CD4-positive, alpha-beta T cell treated with Interleukin-1 beta for 1 hour (primary cell): ENCODE results near the gene UGT2B17.
"Not testable (repeated sequence)": the region's sequence is repeated elsewhere in the genome, so short reads cannot be mapped to it uniquely, and the experiment has no call there.

Experiments
- DNase-seq, 2 donors: peaks; one replicate each; pipeline ENCODE4 v3.0.0-alpha.2; 2020 to 2022

UGT2B17 gene

GRCh38 chr4:68568535-68568934 lies 7.6 kb downstream of the UGT2B17 start:
- not testable (repeated sequence) for DNase-seq

- DNase-seq = not testable (repeated sequence)
These were observed 9.8 kb downstream of the UGT2B17 start for GRCh38 chr4:68566364-68566763.

GRCh38 chr4:68565082-68565481 lies 11.0 kb downstream of the UGT2B17 start:
- DNase-seq = not testable (repeated sequence)

GRCh38 chr4:68560364-68561070 lies 15.6 kb downstream of the UGT2B17 start:
- DNase-seq = not testable (repeated sequence)

- not testable (repeated sequence) for DNase-seq
These were observed 22.3 kb downstream of the UGT2B17 start for GRCh38 chr4:68553830-68554229.

GRCh38 chr4:68552818-68553811 lies 23.0 kb downstream of the UGT2B17 start:
- not testable (repeated sequence) for DNase-seq

GRCh38 chr4:68542742-68543141 lies 33.4 kb downstream of the UGT2B17 start:
- not testable (repeated sequence) for DNase-seq

GRCh38 chr4:68536375-68536774 lies 39.7 kb downstream of the UGT2B17 start:
- no peak for DNase-seq

GRCh38 chr4:68535974-68536373 lies 40.1 kb downstream of the UGT2B17 start:
- DNase-seq = no peak

- not testable (repeated sequence) for DNase-seq
These were observed 53.9 kb downstream of the UGT2B17 start for GRCh38 chr4:68522232-68522631.

- no peak for DNase-seq
These were observed 55.1 kb downstream of the UGT2B17 start for GRCh38 chr4:68520985-68521384.

- DNase-seq = no peak
These were observed 57.2 kb downstream of the UGT2B17 start for GRCh38 chr4:68518889-68519288.

- DNase-seq = not testable (repeated sequence)
These were observed 70.7 kb downstream of the UGT2B17 start for GRCh38 chr4:68505452-68505851.

- DNase-seq = peak; percentile 1 to 33
These were observed 71.3 kb downstream of the UGT2B17 start for GRCh38 chr4:68504836-68505235.

- not testable (repeated sequence) for DNase-seq
These were observed 72.7 kb downstream of the UGT2B17 start for GRCh38 chr4:68503462-68503861.

GRCh38 chr4:68499021-68499420 lies 77.1 kb downstream of the UGT2B17 start:
- no peak for DNase-seq

GRCh38 chr4:68498413-68499007 lies 77.6 kb downstream of the UGT2B17 start:
- peak; percentile 42 to 65 for DNase-seq

GRCh38 chr4:68494688-68495087 lies 81.4 kb downstream of the UGT2B17 start:
- no peak for DNase-seq

- no peak for DNase-seq
These were observed 85.2 kb downstream of the UGT2B17 start for GRCh38 chr4:68490826-68491457.

GRCh38 chr4:68489338-68489737 lies 86.8 kb downstream of the UGT2B17 start:
- DNase-seq = no peak
